ENCODE results near the gene SPSB3. TPM values are rescaled to one million over a fixed set of nuclear protein-coding genes. Genes with fewer than 3 reads are reported as not detected.

SPSB3 gene
- total and polyA plus RNA-seq, 2 experiments from 2014 or later: 96.4 to 101 TPM

DNA sequence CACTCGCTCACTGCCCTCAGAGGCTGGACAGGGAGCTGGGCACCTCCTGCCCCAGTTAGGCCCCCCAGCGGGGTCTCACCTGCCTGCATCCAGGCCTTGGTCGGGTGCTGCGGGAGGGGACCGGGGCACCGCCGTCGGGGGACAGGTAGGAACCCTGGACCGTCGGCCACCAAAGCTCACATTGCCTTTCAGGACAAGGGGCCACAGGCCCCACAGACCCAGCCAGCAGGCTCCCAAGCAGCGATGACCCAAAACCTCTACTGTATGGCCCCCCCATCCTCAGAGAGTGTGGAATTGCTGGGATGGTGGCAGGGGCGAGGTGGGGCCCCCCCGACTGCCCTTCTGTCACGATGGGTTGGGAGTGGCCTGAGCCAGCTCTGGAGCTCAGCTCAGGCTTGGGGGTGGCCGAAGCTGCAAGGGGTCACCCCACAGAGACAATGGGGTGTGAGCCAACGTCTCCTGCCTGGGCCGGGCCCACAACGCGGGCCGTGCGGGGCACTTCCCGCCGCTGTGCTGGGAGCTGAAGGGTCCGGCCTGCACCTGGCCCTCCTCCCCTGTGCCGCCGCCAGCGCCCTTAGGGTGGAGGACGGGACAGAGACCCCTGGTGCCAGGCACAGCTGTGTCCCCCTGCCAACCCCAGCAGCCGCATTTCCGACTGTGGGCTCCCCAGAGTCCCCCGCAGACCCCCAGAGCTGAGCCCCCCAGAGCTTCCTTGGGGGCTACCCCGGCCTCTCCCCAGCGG, 10.6 kb upstream of the SPSB3 start:
- Histone ChIP-seq H3K9me3 (ENCODE audit: low read depth) (no peaks in the 10 kb centered on the region), H3K27me3 (no peaks in the 10 kb centered on the region), H3K4me3 (no peak overlapping the region), H3K36me3 (peaks cover 6% of the 10 kb centered on the region), H3K4me1 (ENCODE audit: low read depth) (no peaks in the 10 kb centered on the region), H3K27ac (no peak overlapping the region)
- TF ChIP-seq, protein P1, sequence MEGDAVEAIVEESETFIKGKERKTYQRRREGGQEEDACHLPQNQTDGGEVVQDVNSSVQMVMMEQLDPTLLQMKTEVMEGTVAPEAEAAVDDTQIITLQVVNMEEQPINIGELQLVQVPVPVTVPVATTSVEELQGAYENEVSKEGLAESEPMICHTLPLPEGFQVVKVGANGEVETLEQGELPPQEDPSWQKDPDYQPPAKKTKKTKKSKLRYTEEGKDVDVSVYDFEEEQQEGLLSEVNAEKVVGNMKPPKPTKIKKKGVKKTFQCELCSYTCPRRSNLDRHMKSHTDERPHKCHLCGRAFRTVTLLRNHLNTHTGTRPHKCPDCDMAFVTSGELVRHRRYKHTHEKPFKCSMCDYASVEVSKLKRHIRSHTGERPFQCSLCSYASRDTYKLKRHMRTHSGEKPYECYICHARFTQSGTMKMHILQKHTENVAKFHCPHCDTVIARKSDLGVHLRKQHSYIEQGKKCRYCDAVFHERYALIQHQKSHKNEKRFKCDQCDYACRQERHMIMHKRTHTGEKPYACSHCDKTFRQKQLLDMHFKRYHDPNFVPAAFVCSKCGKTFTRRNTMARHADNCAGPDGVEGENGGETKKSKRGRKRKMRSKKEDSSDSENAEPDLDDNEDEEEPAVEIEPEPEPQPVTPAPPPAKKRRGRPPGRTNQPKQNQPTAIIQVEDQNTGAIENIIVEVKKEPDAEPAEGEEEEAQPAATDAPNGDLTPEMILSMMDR (IDR thresholded peaks at IDR 0.05; ENCODE audit: low read depth, low read length): no peak
- DNase-seq (ENCODE audit: low read depth in 1 of 2, low spot score in 1 of 2): no peak

DNA sequence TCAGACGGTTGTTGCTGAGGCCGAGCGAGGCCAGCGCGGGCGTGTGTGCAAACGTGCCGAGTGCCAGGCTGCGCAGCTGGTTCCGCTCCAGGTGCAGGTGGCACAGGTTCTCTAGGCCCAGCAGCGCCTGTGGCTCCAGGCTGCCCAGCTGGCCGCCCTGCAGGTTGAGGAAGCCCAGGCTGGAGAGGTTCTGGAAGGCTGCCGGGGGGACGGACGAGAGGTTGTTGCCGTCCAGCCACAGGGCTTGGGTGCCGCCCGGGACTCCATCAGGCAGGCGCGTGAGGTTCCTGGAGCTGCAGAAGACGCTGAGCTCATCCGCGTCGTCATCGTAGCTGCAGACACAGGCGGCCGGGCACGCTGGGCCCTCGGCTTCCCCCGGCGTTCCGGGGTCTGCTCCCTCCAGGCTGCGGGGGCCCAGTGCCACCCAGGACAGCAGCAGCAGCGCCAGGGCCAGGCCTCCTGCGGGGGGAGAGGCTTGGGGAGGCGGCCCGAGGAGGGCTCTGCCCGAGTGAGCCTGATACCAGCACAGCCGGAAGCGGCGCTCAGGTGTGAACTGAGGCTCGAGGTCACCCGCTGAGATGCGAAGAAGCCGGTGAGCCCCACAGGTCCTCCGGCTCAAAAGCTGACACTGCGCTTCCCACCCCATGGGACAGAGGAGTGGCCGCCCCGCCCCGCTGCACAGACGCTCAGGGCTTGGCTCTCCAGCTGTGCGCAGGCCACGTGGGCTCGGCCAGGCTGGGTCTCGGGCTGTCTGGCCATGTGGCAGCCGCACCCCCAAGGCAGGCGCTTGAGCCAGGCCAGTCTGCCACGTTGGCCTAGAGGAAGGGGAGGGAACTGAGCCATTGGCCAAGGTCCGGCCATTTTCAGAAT, 9.8 kb upstream of the SPSB3 start:
- Histone ChIP-seq H3K27me3 (no peaks in the 10 kb centered on the region), H3K36me3 (peaks cover 6% of the 10 kb centered on the region), H3K4me3 (no peak overlapping the region), H3K27ac (no peak overlapping the region), H3K9me3 (ENCODE audit: low read depth) (no peaks in the 10 kb centered on the region), H3K4me1 (ENCODE audit: low read depth) (no peaks in the 10 kb centered on the region)
- TF ChIP-seq, protein P1 (IDR thresholded peaks at IDR 0.05; ENCODE audit: low read depth, low read length): no peak
- no peak for DNase-seq (ENCODE audit: low read depth in 1 of 2, low spot score in 1 of 2)

DNA sequence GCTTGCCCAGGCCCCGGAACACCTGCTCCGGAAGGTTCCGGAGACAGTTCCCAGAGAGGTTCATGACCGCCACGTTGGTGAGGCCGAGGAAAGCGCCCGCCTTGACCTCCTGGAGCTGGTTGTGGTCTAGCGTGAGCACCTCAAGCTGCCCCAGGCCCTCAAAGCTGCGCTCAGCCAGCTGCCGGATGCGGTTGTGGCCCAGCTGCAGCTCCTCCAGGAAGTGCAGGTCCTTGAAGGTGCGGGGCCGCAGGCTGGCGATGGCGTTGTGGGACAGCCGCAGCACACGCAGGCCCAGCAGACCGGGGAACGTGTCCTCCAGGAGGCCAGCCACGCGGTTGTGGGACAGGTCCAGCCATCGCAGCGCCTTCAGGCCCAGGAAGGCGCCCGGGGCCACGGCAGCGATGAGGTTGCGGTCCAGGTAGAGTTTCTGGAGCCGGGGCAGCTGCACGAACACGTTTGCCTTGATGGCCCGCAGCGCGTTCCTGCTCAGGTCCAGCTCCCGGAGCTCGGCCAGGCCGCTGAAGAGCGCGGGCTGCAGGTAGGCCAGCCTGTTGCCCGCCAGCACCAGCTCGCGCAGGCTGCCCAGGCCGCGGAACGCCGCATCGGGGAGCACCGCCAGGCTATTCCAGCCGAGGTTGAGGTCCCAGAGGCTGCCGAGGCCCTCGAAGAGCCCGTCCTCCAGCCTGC, 9.0 kb upstream of the SPSB3 start:
- no peaks in the 10 kb centered on the region for H3K9me3 ChIP-seq (ENCODE audit: low read depth)
- TF ChIP-seq, protein P1 (IDR thresholded peaks at IDR 0.05; ENCODE audit: low read depth, low read length): no peak
- peaks cover 6% of the 10 kb centered on the region for H3K36me3 ChIP-seq
- H3K27me3 ChIP-seq: no peaks in the 10 kb centered on the region
- no peak for DNase-seq (ENCODE audit: low read depth in 1 of 2, low spot score in 1 of 2)
- no peak overlapping the region for H3K27ac ChIP-seq
- H3K4me3 ChIP-seq: no peak overlapping the region
- no peaks in the 10 kb centered on the region for H3K4me1 ChIP-seq (ENCODE audit: low read depth)

DNA sequence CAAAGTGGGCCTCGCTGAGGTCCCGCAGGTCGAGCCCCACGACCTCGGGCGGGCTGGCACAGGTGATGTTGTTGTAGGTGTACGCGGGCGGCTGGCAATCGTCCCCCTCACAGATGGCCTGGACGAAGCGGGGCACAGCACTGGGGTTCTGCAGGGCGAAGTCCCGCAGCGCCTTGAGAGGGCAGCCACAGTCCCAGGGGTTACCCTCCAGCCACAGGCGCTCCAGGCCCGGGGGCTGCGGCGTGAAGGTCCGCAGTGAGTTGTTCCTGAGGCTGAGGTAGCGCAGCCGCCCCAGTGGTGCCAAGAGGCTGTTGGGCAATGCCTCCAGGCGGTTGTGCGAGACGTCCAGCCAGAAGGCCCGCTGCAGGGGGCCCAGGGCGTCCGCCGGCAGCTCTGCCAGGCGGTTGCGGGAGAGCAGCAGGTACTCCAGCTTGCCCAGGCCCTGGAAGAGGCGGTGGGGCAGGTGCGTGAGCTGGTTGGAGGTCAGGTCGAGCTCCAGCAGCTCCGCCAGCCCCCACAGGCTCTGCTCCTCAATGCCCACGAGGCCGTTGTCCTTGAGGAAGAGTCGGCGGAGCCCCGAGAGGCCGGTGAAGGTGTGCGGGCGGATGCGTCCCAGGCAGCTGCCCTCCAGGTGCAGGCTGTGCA, 8.4 kb upstream of the SPSB3 start:
- Histone ChIP-seq H3K36me3 (peaks cover 6% of the 10 kb centered on the region), H3K4me1 (ENCODE audit: low read depth) (no peaks in the 10 kb centered on the region), H3K27ac (no peak overlapping the region), H3K9me3 (ENCODE audit: low read depth) (no peaks in the 10 kb centered on the region), H3K27me3 (no peaks in the 10 kb centered on the region), H3K4me3 (no peak overlapping the region)
- DNase-seq (ENCODE audit: low read depth in 1 of 2, low spot score in 1 of 2): no peak
- TF ChIP-seq, protein P1 (IDR thresholded peaks at IDR 0.05; ENCODE audit: low read depth, low read length): no peak

DNA sequence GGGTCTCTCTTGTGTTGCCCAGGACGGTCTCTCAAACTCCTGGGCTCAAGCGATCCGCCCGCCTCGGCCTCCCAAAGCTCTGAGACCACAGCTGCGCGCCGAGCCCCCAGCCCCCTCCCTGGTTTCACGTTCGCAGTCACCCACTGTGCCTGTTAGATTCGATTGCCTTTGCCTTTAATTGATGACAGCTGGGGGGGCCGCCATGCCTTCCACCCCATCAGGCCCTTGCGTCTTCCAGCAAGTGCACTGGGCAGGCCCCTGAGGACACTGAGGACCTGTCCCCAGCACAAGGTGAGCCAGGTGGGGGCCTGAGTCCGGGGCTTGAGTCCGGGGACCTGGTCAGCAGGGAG, 7.9 kb upstream of the SPSB3 start:
- peaks cover 6% of the 10 kb centered on the region for H3K36me3 ChIP-seq
- DNase-seq (ENCODE audit: low read depth in 1 of 2, low spot score in 1 of 2): no peak
- H3K4me3 ChIP-seq: no peak overlapping the region
- TF ChIP-seq, protein P1 (IDR thresholded peaks at IDR 0.05; ENCODE audit: low read depth, low read length): no peak
- H3K4me1 ChIP-seq (ENCODE audit: low read depth): no peaks in the 10 kb centered on the region
- H3K9me3 ChIP-seq (ENCODE audit: low read depth): no peaks in the 10 kb centered on the region
- H3K27me3 ChIP-seq: no peaks in the 10 kb centered on the region
- H3K27ac ChIP-seq: no peak overlapping the region
